ENCODE measurements around the gene LYPD3. TPM values are rescaled to one million over a fixed set of nuclear protein-coding genes. Genes with fewer than 3 reads are reported as not detected.

Gene LYPD3
- total RNA-seq, 4 donors from 2014 or later: 185 to 612 (median 483) TPM

DNA sequence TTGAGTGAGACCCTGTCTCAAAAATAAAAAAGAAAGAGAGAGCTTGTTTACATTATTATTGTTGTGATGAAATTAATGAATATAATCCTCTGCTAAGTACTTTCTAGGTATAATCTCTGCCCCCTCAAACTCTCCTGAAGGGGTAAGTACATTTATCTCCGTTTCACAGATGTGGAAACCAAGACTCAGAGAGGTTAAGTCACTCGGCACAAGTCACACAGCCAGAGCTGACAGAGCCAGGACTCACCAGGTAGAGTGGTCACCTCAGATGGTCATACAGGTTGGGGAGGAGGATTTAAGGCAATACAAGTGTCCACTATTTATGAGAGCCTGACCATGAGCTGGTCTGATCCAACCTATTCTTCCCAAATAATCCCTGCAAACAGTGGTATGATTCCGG, 15.2 kb upstream of the LYPD3 start:
- Histone ChIP-seq H3K27ac (no peak overlapping the region), H3K9me3 (no peaks in the 10 kb centered on the region), H3K36me3 (peaks cover 13% of the 10 kb centered on the region), H3K4me1 (peaks cover 2% of the 10 kb centered on the region), H3K27me3 (no peaks in the 10 kb centered on the region), H3K4me3 (no peak overlapping the region)
- no peak for DNase-seq (ENCODE audit: low spot score in 2 of 2)
- WGBS: 89% methylated on average over 3 of the region's 3 CpGs
- TF ChIP-seq EP300 (IDR thresholded peaks at IDR 0.05): no peak
- TF ChIP-seq POLR2AphosphoS5 (IDR thresholded peaks at IDR 0.05): no peak
- no peak for TF ChIP-seq CTCF (IDR thresholded peaks at IDR 0.05)
- TF ChIP-seq POLR2A (IDR thresholded peaks at IDR 0.05): no peak

GRCh38 chr19:43479961-43480561, 14.7 kb upstream of the LYPD3 start:
- Histone ChIP-seq H3K4me1 (peaks cover 7% of the 10 kb centered on the region), H3K27ac (no peak overlapping the region), H3K9me3 (no peaks in the 10 kb centered on the region), H3K27me3 (no peaks in the 10 kb centered on the region), H3K36me3 (peaks cover 13% of the 10 kb centered on the region), H3K4me3 (no peak overlapping the region)
- DNase-seq (ENCODE audit: low spot score in 2 of 2): no peak
- TF ChIP-seq POLR2A (IDR thresholded peaks at IDR 0.05) (no peak), POLR2AphosphoS5 (IDR thresholded peaks at IDR 0.05) (no peak)
- WGBS: 95% methylated on average over 4 of the region's 4 CpGs

GRCh38 chr19:43479226-43479625, 13.8 kb upstream of the LYPD3 start:
- no peak overlapping the region for H3K4me3 ChIP-seq
- 85% methylated on average over 15 of the region's 15 CpGs for WGBS
- H3K36me3 ChIP-seq: peaks cover 13% of the 10 kb centered on the region
- H3K27me3 ChIP-seq: no peaks in the 10 kb centered on the region
- peaks cover 15% of the 10 kb centered on the region for H3K4me1 ChIP-seq
- no peaks in the 10 kb centered on the region for H3K9me3 ChIP-seq
- no peak for TF ChIP-seq POLR2A (IDR thresholded peaks at IDR 0.05)
- TF ChIP-seq POLR2AphosphoS5 (IDR thresholded peaks at IDR 0.05): no peak
- TF ChIP-seq CTCF (IDR thresholded peaks at IDR 0.05): no peak
- TF ChIP-seq EP300 (IDR thresholded peaks at IDR 0.05): no peak
- no peak for DNase-seq (ENCODE audit: low spot score in 2 of 2)
- H3K27ac ChIP-seq: no peak overlapping the region

DNA sequence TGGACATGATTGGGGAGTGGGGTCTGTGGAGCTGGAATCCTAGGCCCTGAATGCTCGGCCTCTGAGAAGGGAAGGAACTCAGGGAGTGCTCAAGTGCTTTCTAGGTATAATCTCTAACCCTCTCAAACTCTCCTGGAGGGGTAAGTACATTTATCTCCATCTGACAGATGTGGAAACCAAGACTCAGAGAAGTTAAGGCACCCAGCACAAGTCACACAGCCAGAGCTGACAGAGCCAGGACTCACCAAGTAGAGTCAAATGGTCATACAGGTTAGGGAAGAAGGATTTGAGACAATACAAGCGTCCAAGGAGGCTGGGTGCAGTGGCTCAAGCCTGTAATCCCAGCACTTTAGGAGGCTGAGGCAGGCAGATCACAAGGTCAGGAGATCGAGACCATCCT, 12.9 kb upstream of the LYPD3 start:
- TF ChIP-seq POLR2AphosphoS5 (IDR thresholded peaks at IDR 0.05) (no peak), EP300 (IDR thresholded peaks at IDR 0.05) (no peak), CTCF (IDR thresholded peaks at IDR 0.05) (no peak), POLR2A (IDR thresholded peaks at IDR 0.05) (no peak)
- Histone ChIP-seq H3K27me3 (no peaks in the 10 kb centered on the region), H3K4me3 (no peak overlapping the region), H3K36me3 (peaks cover 13% of the 10 kb centered on the region), H3K27ac (no peak overlapping the region), H3K9me3 (no peaks in the 10 kb centered on the region), H3K4me1 (peaks cover 16% of the 10 kb centered on the region)
- DNase-seq (ENCODE audit: low spot score in 2 of 2): no peak
- 92% methylated on average over 3 of the region's 3 CpGs for WGBS

DNA sequence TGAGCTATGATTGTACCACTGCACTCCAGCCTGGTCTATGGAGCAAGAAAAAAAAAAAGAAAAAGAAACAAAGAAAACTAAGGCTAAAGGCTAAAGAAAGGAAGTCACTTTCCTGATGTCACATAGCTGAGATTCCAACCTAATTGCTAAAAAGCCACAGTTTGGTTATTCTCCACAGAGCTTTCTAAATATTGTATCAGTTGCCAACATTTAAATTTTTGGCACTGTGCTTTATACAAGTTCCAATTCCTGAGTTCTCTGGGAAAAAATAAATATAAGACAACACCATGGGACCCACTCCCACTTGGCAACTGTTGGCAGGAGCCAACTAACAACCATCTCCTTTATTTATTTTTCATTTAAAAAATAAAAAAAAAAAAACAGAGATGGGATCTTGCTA, 11.2 kb upstream of the LYPD3 start:
- Histone ChIP-seq H3K9me3 (no peaks in the 10 kb centered on the region), H3K4me1 (peaks cover 16% of the 10 kb centered on the region), H3K36me3 (peaks cover 13% of the 10 kb centered on the region), H3K27ac (no peak overlapping the region), H3K4me3 (no peak overlapping the region), H3K27me3 (no peaks in the 10 kb centered on the region)
- TF ChIP-seq EP300 (IDR thresholded peaks at IDR 0.05) (no peak), POLR2A (IDR thresholded peaks at IDR 0.05) (no peak), POLR2AphosphoS5 (IDR thresholded peaks at IDR 0.05) (no peak), CTCF (IDR thresholded peaks at IDR 0.05) (no peak)
- DNase-seq (ENCODE audit: low spot score in 2 of 2): no peak
